Raji (cell line): ENCODE data around the gene CREBBP.

Experiments
- POLR2A ChIP-seq: IDR thresholded peaks from 2 replicates; pipeline ENCODE4 v1.6.1; 2011; ENCODE audit warnings: low read depth, low read length, control low read depth; ENCODE audit not compliant: insufficient read depth

Gene CREBBP

DNA sequence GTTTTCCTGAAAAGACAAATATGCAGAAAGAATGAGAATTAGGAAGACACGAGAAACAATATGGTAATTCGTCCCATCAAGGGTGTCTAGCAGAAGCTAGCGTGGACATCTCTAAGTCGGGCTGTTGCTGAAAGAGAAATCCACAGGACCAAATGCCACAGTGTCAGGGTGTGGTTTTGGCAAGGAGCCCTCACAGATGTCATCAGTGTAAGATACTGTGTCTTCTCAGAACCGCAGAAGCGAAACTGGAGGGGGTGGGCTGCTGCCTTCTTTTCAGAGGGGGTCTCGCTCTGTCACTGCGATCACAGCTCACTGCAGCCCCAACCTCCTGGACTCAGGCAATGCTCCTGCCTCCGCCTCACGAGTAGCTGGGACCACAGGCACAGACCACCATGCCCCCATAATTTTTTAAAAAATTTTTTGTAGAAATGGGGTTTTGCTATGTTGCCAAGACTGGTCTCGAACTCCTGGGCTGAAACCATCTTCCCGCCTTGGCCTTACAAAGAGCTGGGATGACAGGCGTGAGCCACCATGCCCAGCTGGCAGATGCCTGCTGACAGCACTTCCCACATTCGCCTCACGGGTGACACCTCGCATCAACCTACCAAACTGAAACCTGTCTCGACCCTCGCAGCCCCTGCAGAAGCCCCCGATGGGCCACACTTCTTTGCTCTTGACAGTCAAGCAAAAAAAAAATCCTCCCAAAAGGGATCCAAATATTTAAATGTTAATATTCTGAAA, 189.4 kb downstream of the CREBBP start:
- no peak for TF ChIP-seq POLR2A

DNA sequence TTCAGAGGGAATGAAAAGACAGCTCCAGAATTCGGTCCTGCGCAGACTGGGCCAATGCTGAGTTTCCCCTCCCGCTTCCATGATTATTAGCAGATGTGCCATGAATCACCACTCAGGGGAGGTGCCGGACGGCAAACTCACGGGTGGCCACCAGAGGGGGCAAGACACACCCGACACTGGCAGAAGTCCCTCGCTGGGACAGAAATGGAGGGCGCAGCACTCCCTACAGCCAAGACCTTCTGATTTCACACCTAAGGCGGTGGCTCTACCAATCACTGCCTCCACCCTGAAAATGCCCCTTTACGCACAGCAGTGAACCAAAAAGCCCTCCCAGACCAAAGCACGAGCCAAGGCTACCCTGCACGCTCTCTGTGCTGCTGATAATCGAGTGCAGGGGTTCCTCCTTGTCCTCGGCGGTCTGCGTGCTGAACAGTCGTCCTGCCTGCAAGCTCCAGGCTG, 190.0 kb downstream of the CREBBP start:
- no peak for TF ChIP-seq POLR2A

DNA sequence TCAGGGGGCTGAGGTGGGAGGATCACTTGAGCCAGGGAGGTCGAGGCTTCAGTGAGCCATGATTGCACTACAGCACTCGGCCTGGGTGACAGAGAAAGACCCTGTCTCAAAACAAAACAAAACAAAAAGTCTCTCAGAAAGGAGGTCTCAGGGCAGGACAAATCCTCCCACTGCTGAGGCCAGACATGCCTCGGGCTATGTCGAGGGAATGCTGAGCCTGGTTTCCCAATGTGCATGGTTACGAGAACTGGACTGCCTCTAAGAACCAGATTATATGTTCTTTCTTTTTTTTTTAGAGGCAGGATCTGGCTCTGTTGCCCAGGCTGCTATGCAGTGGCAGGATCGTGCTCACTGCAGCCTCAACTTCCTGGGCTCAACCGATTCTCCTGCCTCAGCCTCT, 190.8 kb downstream of the CREBBP start:
- no peak for TF ChIP-seq POLR2A

DNA sequence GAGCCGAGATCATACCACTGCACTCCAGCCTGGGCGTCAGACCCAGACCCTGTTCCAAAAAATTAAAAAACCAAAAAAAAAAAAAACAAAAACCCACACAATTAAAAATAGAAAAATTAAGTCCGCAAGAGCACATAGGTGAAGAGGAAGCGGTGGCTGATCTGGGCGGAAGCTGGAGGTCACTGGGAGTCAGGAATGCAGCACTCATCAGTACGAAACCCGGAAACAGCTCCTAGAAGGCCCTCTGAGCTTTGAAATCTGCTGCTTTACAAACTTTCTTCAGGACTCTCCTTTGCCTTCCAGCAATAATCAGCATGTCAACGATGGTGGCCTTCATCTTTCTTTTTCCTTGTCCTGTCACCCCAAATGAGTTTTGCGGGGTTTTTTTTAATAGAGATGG, 192.7 kb downstream of the CREBBP start:
- no peak for TF ChIP-seq POLR2A

DNA sequence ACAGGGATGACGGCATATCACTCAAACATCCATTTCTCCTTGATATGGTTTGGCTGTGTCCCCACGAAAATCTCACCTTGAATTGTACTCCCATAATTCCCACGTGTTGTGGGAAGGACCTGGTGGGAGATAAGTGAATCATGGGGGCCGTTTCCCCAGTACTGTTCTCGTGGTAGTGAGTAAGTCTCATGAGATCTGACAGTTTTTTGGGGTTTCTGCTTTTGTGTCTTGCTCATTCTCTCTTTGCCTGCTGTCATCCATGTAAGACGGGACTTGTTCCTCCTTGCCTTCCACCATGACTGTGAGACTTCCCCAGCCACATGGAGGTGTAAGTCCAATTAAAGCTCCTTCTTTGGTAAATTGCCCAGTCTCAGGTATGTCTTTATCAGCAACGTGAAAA, 193.5 kb downstream of the CREBBP start:
- TF ChIP-seq POLR2A = no peak

DNA sequence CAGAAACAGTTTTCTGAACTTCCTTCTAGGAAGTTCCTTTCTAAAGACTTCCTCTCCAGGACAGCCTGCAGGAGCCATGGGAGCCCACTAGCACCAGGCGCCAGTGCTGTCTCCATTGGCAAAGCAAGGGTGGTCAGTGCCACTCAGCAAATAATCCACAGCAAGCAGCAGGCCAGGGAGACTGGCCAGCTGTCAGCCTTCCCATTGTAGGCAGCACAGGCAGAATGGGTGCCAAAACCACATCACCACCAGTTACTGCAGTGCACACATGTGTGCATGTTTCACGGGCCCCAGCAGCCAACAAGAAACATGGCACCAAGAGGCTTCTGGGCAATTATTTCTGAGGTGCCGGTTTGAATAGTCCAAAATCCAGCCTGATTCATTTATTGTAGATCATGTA, 199.3 kb downstream of the CREBBP start:
- TF ChIP-seq POLR2A = no peak

DNA sequence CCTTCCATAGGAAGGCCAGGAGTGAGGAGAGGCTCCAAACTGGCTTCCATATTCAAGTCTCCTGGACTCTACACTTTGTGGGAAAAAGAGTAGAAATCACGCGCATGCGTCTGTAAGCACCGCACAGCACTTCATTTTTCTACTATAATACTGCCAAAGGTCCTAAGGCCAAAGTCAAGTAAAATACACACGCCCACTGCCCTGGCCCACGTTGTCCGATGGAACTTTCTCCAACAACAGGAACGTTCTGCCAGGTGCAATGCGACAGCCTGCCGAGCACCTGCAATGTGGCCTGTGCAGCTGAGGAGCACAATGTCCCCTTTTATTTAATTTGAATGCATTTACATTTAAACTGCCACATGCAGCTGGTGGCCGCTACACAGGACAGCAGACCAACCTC, 202.5 kb downstream of the CREBBP start:
- TF ChIP-seq POLR2A = no peak

DNA sequence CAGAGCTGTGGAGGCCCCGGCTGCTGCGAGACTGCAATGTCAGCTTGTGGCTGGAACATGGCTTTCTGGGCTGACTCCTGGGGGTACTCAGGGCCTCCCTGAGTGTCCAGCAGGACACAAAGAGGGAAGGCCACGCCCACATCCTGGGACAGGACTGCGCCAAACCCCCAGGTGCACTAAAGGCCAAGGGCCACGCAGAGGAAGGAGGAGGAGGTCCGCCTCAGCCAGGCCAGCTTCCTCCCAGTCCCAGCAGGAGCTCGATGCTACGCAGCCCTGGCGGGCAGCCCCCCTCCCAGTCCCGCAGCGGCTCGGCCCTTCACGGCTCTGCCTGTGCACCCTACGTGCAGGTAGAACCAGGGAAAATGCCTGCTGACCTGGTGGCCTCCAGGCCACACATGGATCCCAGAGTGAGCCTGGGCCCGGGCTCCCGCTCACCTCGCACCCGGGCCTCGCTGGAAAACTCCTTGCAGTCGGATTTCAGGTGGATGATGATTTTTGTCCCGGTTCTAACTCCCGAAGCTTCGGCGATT, 204.8 kb downstream of the CREBBP start:
- TF ChIP-seq POLR2A = no peak
